HG03439 (cell line): ENCODE measurements around the gene ARVCF.

Experiments used
- ATAC-seq: cut with Tn5 transposase; IDR thresholded peaks from one replicate; pipeline ENCODE4 v1.9.1; 2021; ENCODE audit warnings: mild to moderate bottlenecking, moderate library complexity; ENCODE audit not compliant: unreplicated experiment

Gene ARVCF

DNA sequence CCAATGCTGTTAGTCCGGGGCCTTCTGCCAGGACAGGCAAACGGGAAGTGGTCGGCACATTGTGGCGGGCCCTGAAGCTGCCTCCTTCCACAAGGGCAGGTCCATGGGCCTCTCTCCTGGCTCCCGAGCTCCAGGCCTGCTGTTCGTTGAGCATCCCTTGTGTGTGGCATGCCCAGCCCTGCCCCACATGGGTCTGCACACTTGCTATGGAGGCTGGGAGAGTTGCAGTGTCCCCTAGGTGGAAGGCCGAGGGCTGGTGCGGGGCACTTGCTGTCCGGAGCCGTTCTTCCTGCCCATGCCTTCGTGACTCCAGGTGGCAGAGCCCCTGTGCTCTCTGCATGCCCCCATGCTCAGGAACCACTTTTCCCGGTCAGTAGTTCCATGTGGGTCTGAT is 37.4 kb upstream of the ARVCF start:
- no peak for ATAC-seq

DNA sequence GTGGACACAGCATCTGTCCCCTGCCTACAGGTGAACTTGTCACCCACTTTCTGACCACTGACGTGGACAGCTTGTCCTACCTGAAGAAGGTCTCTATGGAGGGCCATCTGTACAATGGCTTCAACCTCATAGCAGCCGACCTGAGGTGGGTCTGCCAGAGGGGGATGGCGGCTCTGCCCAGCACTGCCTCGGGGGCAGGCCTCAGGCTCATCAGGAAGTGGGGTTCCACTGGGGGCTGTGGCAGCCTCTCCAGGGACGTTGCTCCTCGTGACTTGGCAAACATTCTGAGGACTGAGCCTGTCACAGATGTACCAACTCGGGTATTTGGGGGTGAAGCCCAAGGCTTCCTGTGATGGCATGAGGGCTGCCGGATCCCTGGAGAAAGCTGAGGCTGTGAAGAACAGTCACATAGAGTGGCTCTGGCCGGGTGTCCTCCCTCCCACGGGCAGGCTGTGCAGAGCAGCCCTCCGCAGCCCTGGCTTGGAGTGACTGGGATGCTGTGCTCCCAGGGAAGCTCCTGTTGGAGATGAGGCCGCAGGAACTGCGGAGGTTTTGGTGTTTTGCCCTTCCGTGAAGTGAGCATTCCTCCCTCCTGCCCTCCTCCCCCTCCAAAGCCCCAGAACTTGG is 36.9 kb upstream of the ARVCF start:
- no peak for ATAC-seq

DNA sequence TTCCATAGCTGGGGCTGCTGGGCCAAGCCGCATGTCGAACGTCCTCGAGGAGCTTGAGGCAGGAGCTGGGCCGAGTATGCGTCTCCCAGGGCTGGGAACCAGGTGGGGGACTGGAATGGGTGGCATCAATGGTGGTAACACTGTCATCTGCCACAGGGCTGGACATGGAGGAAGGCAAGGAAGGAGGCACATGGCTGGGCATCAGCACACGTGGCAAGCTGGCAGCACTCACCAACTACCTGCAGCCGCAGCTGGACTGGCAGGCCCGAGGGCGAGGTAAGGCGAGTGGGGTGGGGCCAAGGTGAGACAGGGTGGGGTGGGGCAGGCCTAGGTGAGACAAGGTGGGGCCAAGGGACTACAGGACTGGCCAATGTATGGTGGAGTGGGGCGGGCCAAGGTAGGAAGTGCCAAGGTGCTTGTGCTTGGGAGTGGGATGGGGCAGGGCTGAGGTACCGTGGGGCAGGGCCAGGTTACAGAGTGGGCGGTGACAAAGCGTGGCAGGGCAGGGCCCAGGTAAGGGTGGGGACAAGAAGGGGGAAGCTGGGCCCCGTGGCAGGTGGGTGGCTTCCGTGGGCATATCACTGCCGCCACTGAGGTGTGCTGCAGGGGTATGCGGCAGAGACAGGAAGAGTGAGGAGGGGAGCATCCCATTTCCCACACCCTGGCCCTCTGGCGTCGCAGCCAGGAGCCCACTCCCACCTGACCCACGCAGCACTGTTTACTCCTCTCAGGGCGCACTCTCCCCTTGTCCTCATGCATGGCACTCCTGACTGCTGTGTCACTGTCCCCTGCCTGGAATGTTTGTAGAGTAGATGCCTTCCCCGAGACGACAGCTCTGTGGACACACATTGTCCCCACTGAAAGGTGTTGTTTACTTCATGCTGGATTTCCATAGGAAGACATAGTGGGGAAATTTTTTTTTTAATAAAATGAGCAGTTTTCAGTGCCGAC is 36.0 kb upstream of the ARVCF start:
- no peak for ATAC-seq

DNA sequence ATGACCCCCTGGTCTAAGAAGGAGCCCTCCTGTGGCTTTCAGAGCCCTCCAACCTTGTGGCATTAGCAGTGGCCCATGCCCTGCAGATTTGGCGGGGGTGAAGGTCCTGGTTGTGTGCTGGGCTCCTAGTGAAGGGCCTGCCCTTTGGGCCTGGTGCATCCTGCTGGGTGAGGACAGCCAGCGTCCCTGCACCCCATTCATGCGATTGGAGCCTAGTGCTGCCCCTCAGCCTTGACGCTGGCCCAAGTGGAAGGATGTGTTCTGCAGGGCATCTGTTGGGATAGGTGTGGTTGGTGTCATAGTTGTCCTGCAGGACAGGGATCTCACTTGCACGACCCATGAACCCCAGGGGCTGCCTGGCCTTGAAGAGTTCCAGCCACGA is 35.3 kb upstream of the ARVCF start:
- no peak for ATAC-seq

DNA sequence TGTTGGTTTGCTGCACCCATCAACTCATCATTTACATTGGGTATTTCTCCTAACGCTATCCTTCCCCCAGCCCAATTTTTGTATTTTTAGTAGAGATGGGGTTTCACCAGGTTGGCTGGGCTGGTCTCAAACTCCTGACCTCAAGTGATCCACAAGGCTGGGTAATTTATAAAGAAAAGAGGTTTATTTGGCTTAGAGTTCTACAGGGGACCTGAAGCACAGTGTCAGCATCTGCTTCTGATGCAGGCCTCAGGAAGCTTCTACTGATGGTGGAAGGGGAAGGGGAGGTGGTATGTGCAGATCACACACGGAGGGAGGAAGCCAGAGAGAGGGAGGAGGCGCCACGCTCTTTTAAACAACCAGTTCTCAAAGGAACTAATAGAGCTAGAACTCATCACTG is 30.1 kb upstream of the ARVCF start:
- no peak for ATAC-seq

DNA sequence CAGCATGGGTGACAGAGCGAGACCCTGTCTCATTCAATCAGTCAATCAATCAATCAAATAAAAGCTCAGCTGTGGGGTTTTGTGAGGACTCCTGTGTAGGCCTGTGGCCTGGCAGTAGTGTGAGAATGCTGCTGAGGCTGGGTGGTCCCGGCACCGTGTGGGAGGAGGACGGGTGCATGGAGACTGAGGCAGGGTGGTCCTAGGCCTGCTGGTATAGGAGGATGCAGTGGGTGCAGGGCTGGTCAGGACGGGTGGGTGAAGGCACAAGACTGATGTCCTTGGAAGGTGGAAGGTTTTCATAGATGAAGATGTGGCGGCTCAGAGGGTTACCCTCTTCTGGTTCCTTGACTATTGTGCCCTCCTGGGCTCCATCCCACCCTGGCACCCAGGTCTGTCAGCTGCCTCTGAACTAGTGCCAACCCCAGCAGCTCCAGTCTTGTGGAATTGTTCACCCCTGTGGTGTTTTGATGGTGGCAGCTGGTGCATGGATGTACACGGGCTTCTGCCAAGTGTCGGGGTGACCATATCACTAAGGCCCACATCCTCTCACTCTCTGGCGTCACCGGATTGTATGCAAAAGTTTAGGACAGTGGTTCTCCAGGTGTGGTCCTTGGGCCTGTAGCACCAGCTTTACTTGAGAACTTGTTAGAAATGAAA is 28.0 kb upstream of the ARVCF start:
- ATAC-seq: no peak

DNA sequence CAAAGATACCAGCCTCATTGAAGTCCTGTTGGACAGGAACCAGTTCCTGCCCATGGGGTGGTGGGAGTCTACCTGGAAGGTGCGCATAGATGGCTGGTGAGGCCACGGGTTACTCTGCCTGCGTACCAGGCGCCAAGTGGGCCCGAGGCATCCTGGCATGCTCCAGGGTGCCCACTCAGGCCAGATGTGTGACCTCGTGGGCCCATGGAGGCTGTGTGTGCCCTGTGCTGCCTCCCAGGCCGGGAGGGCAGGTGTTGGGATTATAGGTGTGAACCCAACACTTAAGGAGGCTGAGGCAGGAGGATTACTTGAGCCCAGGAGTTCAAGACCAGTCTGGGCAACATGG is 27.3 kb upstream of the ARVCF start:
- no peak for ATAC-seq

DNA sequence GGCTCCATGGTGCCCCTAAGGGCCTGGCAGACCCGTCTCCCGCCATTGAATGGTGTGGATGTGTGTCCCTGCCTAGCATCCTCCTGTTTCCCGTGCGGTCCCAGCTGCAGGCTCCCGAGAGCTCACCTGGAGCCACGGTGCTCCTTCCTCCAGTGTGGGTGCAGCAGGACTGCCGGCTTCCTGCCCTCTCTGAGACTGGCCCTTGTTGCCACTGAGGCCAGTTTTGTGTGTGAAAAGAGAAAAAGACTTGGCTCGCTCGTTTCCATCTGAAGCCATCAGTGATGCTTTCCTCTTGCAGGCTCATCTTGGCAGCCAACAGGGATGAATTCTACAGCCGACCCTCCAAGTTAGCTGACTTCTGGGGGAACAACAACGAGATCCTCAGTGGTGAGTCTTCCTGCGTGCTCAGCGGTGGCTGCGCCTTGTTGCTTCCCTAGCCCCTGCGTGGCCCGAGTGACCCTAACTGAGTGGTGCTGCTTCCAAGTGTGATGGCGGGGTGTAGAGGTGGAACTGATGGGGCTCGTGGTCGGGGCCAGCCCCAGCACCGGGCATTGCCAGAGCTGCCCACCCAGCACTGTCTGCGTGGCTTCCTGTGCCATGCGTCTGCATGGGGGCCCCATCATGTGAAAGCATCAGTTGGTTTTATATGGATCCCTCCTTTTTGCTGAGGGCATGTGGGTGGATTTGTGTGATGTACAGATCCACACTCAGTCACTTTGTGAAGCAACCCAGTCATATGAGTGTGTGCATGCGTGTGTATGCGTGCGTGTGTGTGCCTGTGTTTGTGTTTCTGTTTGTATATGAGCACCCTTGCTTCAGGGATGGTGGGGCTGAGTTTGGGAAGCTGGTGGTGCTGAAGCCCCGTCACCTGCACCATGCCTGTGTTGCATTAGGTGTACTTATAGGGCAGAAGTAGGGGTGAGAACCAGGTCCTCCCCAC is 26.7 kb upstream of the ARVCF start:
- no peak for ATAC-seq

DNA sequence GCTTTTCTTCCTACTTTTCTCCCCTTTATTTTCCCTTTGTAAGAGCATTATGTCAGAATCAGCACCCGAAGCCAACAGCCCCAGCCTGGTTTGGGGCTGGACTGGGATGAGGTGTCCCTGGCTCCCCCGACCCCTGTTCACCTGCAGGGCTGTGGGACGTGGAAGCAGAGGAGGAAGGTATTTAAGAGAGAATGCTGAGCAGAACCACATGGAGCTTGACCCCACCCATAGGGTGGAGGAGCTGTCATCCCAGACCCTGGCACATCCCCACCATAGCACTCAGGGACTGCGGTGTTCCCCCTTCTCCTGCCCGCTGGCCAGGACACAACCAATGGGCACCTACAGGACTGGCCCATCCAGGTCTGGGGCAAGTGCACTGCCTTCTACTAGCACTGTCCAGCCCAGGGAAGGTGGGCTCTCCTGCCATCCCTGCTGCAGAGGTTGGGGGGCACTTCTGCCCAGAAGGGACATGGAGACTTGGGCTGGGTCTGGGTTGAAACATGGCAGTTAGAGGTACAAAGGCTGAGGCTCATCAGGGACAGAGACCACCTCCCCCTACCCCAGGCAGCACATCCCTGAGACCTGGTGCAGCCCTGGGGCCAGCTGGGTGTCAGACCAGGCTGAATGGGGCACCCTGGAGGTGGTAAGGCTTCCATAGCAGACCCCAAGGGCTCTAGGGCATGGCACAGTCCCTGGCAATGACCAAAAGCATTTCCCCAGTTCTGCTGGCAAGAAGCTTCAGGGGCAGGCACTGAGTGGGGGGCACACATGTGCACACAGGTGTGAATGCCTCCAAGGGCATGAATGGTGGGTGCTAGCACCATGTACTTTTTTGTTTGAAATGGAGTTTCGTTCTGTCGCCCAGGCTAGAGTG is 23.9 kb upstream of the ARVCF start:
- ATAC-seq: no peak

DNA sequence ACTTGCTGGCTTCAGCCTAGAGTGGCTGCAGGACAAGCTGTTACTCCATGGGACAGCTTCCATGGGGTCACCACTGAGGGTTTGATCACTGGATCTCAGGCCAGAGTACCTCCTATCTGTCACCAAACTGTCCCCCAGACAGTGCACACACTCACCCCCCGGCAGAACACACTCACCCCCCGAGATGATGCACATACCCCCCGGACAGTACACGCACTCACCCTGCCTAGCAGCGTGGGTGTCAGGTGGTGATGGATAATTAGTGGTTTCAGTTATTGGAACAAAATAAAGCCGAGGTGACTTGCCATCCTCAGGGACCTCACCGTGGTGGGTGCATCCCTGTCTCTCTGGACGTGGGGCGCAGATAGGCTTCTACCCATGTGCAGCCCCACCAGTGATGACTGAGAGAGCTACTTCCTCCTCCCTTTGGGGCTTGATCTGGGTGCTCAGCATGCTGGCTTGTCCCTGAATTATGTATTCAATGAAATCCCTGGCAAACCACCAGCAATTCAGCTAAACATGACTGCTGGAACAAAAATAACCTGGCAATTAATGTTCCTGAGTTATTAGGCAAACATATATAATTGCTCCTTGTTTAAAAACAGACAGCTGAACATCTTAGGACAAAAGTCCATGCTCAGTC is 23.2 kb upstream of the ARVCF start:
- no peak for ATAC-seq

DNA sequence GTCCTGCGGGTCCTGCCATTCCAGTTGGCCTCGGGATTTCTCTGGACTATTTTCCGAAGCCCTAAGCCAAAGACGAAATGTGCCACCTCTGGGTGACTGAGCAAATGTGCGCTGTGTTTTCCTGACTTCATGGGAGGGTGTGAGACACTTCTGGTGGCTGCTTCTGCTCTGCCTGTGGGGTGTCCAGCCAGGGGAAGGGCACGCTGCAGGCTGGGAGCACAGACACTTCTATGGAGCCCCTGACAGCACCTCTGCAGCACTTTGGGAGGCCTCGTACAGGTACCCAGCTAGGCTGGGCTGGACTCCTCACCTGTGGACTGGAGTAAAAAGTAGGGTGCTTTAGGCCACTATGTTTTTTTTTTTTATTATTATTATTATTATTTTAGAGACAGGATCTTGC is 22.0 kb upstream of the ARVCF start:
- ATAC-seq: no peak

DNA sequence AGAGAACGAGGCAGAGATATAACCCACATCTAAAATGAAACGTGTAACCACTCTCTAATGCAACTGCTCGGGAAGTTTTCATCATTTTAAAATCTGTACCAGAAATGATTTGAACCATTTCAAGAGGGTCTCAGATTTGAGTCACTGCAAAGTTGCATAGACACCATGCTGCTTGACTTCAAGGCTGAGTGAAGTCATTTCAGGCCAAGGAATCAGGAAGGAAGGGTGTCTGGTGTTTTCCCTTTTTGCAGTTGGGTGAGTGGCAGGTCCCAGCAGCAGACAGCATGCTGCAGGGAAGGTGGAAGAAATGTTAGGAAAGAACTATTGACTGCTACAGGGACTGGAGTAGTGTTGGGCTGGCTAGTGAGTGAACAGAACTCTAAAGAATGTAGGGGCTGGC is 20.8 kb upstream of the ARVCF start:
- ATAC-seq: no peak

DNA sequence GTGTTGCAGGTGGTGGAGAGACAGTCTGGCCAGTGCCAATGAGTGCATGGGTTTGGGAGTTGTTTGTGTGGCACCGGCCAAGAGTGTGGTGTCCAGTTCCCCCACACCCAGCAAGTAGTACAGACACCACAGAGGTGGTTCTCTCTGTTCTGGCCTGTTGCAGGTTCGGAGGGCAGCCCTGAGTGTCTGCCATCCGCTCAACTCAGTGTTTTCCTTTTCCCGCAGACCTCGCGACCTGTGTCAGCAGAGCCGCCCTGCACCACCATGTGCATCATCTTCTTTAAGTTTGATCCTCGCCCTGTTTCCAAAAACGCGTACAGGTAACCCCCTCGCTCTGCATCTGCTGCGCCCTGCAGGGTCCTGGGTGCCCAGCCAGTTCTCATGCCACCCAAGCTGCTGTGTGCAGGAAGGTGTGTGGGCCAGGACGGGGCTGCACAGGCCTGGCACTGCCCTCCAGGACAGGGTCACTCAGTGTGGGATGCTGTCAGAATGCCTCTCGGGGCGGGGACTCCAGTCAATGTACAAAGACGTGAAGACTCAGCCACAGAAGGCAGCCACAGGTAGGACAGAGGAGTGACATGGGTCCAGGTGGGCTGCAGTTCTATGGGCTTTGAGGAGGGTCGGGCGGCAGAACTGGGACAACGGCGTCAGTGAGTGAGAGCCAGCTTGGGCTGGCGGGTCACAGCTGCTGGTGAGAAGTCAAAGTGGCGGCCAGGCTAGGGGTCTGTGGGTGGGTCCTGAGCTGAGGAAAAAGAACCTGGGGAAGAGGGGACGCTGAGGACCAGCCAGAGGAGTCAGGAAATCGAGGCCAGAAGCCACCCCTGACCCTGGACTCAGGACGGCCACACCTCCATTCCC is 20.1 kb upstream of the ARVCF start:
- no peak for ATAC-seq

DNA sequence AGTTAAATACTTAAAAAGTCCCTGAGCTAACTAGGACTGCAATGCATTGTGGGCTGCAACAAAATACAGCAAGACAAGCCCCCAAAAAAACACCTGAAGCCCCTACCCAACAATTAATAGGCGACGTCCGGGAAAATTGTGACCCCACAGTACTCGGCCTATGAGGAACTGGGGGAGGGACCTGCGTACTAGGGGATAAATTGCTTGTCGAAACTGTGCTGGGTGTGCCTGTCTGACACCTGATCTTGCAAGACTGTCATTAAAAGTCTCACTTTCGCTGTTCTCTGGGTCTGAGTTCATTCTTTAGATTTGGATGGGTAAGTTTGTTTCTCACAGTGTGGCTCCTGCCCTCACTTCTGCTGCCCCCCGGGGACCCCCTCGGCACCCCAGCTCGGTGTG is 19.5 kb upstream of the ARVCF start:
- no peak for ATAC-seq

DNA sequence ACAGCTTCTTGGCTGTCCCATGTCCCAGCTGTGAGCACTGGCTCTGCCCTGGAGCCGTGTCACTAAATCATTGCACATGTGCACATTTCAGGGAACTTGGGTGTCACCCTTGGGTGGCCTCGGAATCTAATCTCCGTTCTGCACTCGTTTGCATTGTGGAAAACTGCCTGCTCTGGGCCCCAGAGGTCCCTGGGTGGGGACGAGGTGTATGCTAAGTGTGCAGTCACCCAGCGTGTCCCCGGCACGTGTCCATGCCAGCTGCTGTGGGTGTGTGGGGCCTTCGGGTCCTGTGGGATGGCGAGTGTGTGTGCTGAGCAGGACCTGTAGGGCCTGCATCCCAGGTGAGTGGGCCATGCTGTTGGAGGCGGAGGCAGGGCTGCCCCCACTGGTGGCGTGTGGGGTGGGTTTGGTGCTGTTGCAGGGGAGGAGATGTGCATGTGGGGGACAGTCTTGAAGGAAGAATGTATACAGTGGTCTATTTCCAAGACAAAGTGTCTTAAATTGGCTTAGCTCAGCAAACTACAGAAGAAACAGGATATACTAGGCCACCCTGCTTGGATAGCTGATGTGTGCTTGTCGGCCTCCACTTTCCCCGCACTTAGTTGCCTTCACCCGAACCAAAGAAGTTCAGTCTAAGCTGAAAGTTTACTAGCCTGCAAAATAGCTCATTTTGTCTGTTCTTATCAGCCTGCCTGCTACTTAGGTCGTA is 18.9 kb upstream of the ARVCF start:
- ATAC-seq: no peak

DNA sequence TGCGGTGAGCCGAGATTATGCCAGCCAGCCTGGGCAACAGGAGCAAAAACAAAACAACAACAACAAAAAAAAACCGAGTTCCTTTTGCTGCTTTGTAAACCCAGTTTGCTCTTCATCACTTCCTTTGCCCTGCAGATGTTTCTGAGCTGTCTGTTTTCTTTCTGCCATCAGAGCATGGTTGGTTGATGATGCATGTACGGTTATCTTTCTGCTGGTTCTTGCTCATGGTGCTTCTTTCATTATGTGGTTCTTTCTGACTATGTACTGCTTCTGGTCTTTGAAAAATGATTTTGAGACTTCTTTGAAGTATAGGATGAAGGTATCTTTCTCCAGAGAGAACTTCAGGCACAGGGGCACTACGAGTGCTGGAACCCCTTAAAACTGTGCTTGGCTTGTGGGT is 17.5 kb upstream of the ARVCF start:
- no peak for ATAC-seq

DNA sequence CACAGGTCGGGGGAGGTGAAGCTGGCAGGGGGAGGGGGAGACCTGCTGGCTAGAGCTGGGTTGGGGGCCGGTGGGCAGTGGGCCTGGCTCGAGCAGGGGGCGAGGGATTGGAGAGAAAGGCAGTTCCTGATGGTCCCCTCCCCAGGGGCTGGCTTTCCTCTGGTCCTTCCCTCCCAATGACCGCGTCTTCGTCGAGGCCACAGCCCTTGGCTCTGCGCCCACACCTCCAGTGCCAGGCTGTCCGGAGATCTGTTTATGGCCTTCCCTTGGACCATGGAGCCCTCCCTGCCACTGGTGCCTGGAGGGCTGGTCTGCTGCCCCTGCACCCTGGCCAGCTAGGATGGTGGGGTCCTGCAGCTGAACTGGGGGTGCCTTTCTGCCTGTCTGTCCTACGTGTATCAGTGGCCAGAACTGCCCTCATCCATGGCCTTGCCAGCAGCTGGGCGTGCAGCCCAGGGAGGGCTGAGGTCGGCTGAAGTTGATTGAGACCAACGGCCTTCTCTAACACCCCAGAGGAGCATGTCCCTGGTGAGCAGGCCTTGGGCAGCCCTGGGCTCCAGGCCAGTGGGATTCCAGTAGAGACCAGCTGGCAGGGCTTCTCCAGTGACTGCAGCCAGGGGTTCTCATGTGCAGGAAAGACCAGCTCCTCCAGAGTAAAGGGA is 16.6 kb upstream of the ARVCF start:
- no peak for ATAC-seq
